ENCODE data around the gene KCNJ16. TPM values are rescaled to one million over a fixed set of nuclear protein-coding genes. Genes with fewer than 3 reads are reported as not detected.

Gene KCNJ16
- total and polyA plus RNA-seq, 9 of the 15 experiments (the other 6 are each of a cell fraction or from before 2014, with no cell fraction given) = 0.01 to 0.75 (median 0.07) TPM; not detected in 4

GRCh38 chr17:70137451-70138230 is 62.6 kb downstream of the KCNJ16 start (continued):
- TF ChIP-seq CEBPZ (IDR thresholded peaks at IDR 0.05; ENCODE audit: borderline replicate concordance, low read depth, low read length) = no peak
- no peak for TF ChIP-seq RHOXF2B (CRISPR knock-in tag; conservative IDR thresholded peaks at IDR 0.05)
- peak; percentile 89 for TF ChIP-seq PKNOX1 (IDR thresholded peaks at IDR 0.05)

- WGBS (ENCODE audit: insufficient coverage, low coverage, missing lambda C conversion rate) = 29% methylated on average over 3 of the region's 3 CpGs
- no peak for FAIRE-seq
- no TSS peak for BruUV-seq (replicated peaks)
- Histone ChIP-seq H3K4me3 (no peak overlapping the region), H3K4me1 (replicated peaks in 1 of 2; ENCODE audit: control insufficient read depth in 2 of 2, insufficient read depth in 2 of 2, low read length in 2 of 2) (no peaks in the 10 kb centered on the region; a peak in 1 of 5 replicates), H3K9ac (ENCODE audit: insufficient read depth in 1 of 2, low read depth in 2 of 2, low read length in 2 of 2) (no peak overlapping the region), H3K36me3 (ENCODE audit: control insufficient read depth, insufficient read depth, low read length) (no peaks in the 10 kb centered on the region), H3K4me2 (ENCODE audit: insufficient read depth, low read length) (no peak overlapping the region), H3K9me1 (ENCODE audit: control insufficient read depth, insufficient read depth, low read length) (no peaks in the 10 kb centered on the region), H4K20me1 (replicated peaks; ENCODE audit: control insufficient read depth, insufficient read depth, low read length) (no peaks in the 10 kb centered on the region), H2AFZ (ENCODE audit: low read depth, low read length) (no peak overlapping the region), H3K27me3 (ENCODE audit: control insufficient read depth in 2 of 2, insufficient read depth in 2 of 2, low read length in 2 of 2) (no peaks in the 10 kb centered on the region), H3K79me2 (ENCODE audit: control insufficient read depth, insufficient read depth, low read length) (no peaks in the 10 kb centered on the region), H3K27ac (ENCODE audit: extremely low read depth, low read depth, low read length) (no peak overlapping the region), H3K9me3 (replicated peaks; ENCODE audit: control insufficient read depth, insufficient read depth, low read depth, low read length) (no peaks in the 10 kb centered on the region)
- no peak for ATAC-seq
- intact Hi-C loops (cut with micrococcal nuclease) = loop anchor here (10.0 kb wide), 1 partner anchor 244 kb away; no protein-coding TSS in a partner anchor
- no peak for DNase-seq (ENCODE audit: extremely low read depth in 1 of 4, low spot score in 3 of 4)
- ChIA-PET POLR2A (interaction anchor here (0.6 to 1.1 kb wide), 2 partner anchors 9 to 1768 kb away, joined by 3 read pairs; no protein-coding TSS in a partner anchor), CTCF (ENCODE audit: low intra/inter-chr PET ratio) (no interaction called here)
- in situ Hi-C loops (cut with MboI) = no loop called here
- TF ChIP-seq ZNF395 (CRISPR knock-in tag; IDR thresholded peaks at IDR 0.05) = no peak
- TF ChIP-seq PBX2 (CRISPR knock-in tag; IDR thresholded peaks at IDR 0.05; ENCODE audit: low read depth) = no peak
- peak; percentile 42; the same call in 1 of the 2 replicates for TF ChIP-seq PBX2 (tag; conservative IDR thresholded peaks at IDR 0.05; ENCODE audit: low read depth)
- TF ChIP-seq CHD4 (IDR thresholded peaks at IDR 0.05; ENCODE audit: insufficient read depth, insufficient replicate concordance, low read depth, low read length, poor library complexity, severe bottlenecking) = no peak
- TF ChIP-seq PCBP1 (IDR thresholded peaks at IDR 0.05; ENCODE audit: low read depth, low read length, poor library complexity, severe bottlenecking) = no peak
- TF ChIP-seq POLR2AphosphoS2 (IDR thresholded peaks at IDR 0.05; ENCODE audit: low read length) = no peak
Measured at GRCh38 chr17:70138291-70138865, 63.4 kb downstream of the KCNJ16 start.
